Measurements from ENCODE around the gene FAM32A. TPM values are rescaled to one million over a fixed set of nuclear protein-coding genes. Genes with fewer than 3 reads are reported as not detected.

The FAM32A gene
- 94.2 and 96.3 TPM in 2 replicates for total RNA-seq

DNA sequence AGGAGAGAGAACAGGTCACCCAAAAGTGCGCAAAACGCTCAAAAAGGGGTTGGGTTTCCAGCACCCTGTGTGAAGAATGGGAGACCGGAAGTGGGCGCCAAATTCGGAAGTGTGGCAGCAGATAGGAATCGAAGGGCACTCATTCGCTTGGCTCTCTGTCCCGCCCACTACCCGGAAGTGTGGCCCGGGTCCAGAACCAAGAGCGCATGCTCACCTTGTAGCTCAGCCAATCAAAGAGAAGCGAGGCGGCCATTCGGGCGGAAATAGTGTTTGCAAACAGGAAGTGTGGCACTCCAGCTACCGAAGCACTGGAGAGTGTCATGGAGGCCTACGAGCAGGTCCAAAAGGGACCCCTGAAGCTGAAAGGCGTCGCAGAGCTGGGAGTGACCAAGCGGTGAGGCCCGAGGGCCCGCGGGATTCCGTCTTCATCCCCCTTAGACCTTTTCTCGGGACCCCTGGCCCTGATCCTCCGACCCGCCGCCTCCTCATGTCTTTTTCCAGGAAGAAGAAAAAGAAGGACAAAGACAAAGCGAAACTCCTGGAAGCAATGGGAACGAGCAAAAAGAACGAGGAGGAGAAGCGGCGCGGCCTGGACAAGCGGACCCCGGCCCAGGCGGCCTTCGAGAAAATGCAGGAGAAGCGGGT, at the start of gene FAM32A:
FAM32A (plus strand) TSS at position 288 of the 645 bp plus-strand sequence; CDS start at position 321, 33 bp downstream.

DNA sequence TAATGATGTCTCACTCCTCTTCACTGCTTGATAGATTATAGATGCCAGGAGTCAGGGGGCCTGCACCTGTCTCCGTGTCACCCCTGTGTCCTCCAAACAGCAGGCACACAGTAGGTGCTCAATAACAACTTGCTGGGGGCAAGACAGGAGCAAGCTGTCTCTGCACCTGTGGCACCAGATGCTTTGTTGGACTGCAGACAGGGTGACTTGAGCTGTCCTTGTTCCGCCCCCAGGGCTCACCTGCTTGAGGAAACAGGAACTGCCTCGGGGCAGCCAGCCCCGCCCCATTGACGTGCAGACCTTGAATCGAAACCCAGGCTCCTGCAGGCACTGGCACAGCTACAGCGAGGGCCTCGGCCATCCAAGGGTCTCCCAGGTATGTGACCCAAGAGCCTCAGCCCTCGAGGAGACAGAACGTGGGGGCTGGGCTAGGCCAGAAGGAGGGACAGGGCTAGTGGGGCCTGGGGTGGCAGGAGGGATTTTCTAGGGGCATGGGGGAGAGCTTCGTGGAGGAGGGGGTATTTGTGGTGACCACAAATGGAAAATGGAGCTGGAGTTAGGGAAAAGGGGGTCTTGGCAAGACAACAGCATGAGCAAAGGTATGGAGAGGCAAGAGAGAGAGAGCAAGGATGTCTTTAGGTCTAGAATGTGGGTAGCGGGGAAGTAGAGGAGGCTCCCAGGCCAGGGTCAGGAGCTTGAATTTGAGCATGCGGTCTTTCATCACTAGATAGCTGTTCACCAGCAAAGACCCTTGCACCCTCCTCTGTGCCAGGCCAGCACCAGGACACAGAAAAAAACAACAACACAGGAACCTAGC, 41.6 kb upstream of the FAM32A start, which contains the start of gene HSH2D:
HSH2D (plus strand) TSS at position 287 of the 817 bp plus-strand sequence. CDS start 5,066 bp downstream, outside the sequence.

DNA sequence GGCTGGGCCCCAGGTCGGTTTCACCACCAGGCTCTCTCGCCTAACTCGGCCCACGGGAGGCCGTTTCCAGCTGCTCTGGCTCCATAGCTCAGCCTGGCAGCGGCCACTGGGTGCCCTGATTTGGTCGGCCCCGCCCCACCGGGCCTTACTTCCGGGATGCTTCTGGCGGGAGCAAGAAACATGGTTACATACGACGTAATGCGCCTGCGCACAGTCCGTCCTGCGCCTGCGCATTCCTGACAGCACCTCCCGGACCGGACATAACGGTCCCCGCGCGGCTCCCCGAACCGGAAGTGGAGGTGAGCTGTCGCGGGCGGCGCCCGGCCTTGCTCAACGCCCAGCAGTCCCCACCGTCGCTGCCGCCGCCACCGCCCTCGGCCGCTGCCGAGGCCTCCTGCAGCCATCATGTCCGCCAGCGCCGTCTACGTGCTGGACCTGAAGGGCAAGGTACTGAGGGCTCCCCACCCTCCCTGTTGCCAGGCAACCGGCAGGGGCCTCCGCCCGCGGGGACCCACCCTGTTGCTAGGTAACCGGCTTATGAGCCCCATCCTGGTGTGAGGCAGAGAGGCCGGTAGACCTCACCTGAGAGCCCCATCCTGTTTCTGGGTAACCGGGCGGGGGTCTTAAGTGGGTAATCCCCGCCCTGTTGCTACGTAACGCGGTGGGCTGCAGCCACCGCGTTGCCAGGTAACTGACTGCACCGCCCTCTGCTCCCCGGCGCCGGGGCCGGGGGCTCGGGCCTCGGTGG, 12.6 kb downstream of the FAM32A start, which contains the start of gene AP1M1:
AP1M1 (plus strand) TSS at position 290 of the 748 bp plus-strand sequence; CDS start at position 406, 116 bp downstream.

Small RNA genes within 50 kb of the gene (small RNA-seq; reads per million reads assigned to genes)
- not detected for gene RF00017

Other genes starting within 250 kb of the FAM32A start
- gene OR10H4, start 236.4 kb upstream of the FAM32A start, total RNA-seq = not detected in 2 replicates
- gene TPM4, start 108.9 kb upstream of the FAM32A start, total RNA-seq = 314 and 624 TPM in 2 replicates
- 61.6 and 86.1 TPM in 2 replicates for gene RAB8A, start 73.5 kb upstream of the FAM32A start, total RNA-seq
- not detected in 2 replicates for gene HSH2D, start 41.7 kb upstream of the FAM32A start, total RNA-seq
- gene CIB3, start 11.9 kb upstream of the FAM32A start, total RNA-seq = not detected in 2 replicates
- gene AP1M1, start 12.5 kb downstream of the FAM32A start, total RNA-seq = 45.1 and 66.6 TPM in 2 replicates
- 0.87 and 3.5 TPM in 2 replicates for gene KLF2, start 139.4 kb downstream of the FAM32A start, total RNA-seq

Measured in placental epithelial cell (primary cell).